Esophagus muscularis mucosa (tissue), 4 donors: ENCODE measurements around the gene SLC7A8. TPM values are rescaled to one million over a fixed set of nuclear protein-coding genes. Genes with fewer than 3 reads are reported as not detected.

Source experiments
- DNase-seq: peaks from one replicate; pipeline ENCODE4 v3.0.0-alpha.2; 2017; ENCODE audit errors: extremely low spot score
- H3K27ac ChIP-seq, 4 donors: fragments of 200-600 bp; sonication (generic); replicated peaks in 1 of 4; 1 replicate in 3 of 4; 2 replicates in 1 of 4; pipeline ENCODE4 v1.5.1; 2016 to 2019; ENCODE audit warnings: mild to moderate bottlenecking in 1 of 4
- H3K27me3 ChIP-seq, 4 donors: fragments of 200-600 bp; sonication (generic); one replicate each; pipeline versions ENCODE4 v1.5.1 to v1.6.0; 2016 to 2019
- H3K36me3 ChIP-seq, 4 donors: fragments of 200-600 bp; sonication (generic); one replicate each; pipeline ENCODE4 v1.5.1; 2016 to 2019
- H3K4me1 ChIP-seq, 4 donors: fragments of 200-600 bp; sonication (generic); one replicate each; pipeline ENCODE4 v1.5.1; 2016 to 2019
- H3K4me3 ChIP-seq, 4 donors: fragments of 200-600 bp; sonication (generic); 1 replicate in 2 of 4; 2 replicates in 2 of 4; pipeline ENCODE4 v1.5.1; 2016 to 2019; ENCODE audit warnings: mild to moderate bottlenecking in 4 of 4, moderate library complexity in 1 of 4
- H3K9me3 ChIP-seq, 4 donors: fragments of 200-600 bp; sonication (generic); 1 replicate in 3 of 4; 2 replicates in 1 of 4; pipeline ENCODE4 v1.5.1; 2016 to 2019
- CTCF ChIP-seq, 3 experiments: fragments of 200-600 bp in 2 of 3; fragments of 450-650 bp in 1 of 3; sonication (generic) in 2 of 3; IDR thresholded peaks; one replicate each; pipeline ENCODE4 v1.5.1; 2017 to 2019; ENCODE audit warnings: antibody characterized with exemption in 3 of 3, mild to moderate bottlenecking in 2 of 3, moderate library complexity in 1 of 3
- EP300 ChIP-seq: sonication (generic); formaldehyde crosslinking; IDR thresholded peaks from one replicate; pipeline ENCODE4 v1.6.1; 2017; ENCODE audit warnings: antibody characterized with exemption
- POLR2A ChIP-seq: fragments of 450-650 bp; IDR thresholded peaks from one replicate; pipeline ENCODE4 v1.6.1; 2017; ENCODE audit warnings: antibody characterized with exemption, moderate library complexity, mild to moderate bottlenecking, low read depth
- POLR2AphosphoS5 ChIP-seq, 2 donors: sonication (generic); formaldehyde crosslinking; IDR thresholded peaks; one replicate each; pipeline ENCODE4 v1.6.1; 2017; ENCODE audit warnings: antibody characterized with exemption in 2 of 2
- WGBS: methylation state at CpG from one replicate; pipeline ENCODE4 v1.1.5; 2018; 5-methylcytosine and 5-hydroxymethylcytosine counted together
- intact Hi-C: fragments of 100-400 bp; cut with DNase I; formaldehyde crosslinking; loops from one replicate; pipeline ENCODE4 v1.15.1; 2023
- total RNA-seq, 4 donors: library from RNA; depleted of rRNA; stranded (reverse); fragments of >200 nt; gene quantifications; one replicate each; pipeline versions ENCODE4 v1.1.0 to v1.2.1, GENCODE V29; 2016

Gene SLC7A8
- total RNA-seq, 4 donors from 2014 or later: 19.5 to 48.3 (median 32.5) TPM

- TF ChIP-seq POLR2A (no peak), POLR2AphosphoS5 (IDR thresholded peaks at IDR 0.05) (no peak), CTCF (IDR thresholded peaks at IDR 0.05) (no peak), EP300 (no peak)
- no peak for DNase-seq
- Histone ChIP-seq H3K4me1 (peaks cover 10 to 25% (median 21%) of the 10 kb centered on the region in 4 donors), H3K4me3 (no peak overlapping the region), H3K27me3 (no peaks in the 10 kb centered on the region), H3K27ac (peak overlapping the region in 3 of 4 donors; percentile 56 to 70 (median 61)), H3K9me3 (no peaks in the 10 kb centered on the region), H3K36me3 (peaks cover 6 to 55% (median 38%) of the 10 kb centered on the region in 4 donors)
- intact Hi-C loops: no loop called here
- WGBS: 84% methylated on average over 6 of the region's 9 CpGs
These were observed 16.2 kb downstream of the SLC7A8 start for GRCh38 chr14:23167116-23167847.

GRCh38 chr14:23164949-23165348, 18.5 kb downstream of the SLC7A8 start:
- H3K4me3 ChIP-seq: no peak overlapping the region
- no peak overlapping the region for H3K27ac ChIP-seq
- H3K4me1 ChIP-seq: peaks cover 17 to 38% (median 33%) of the 10 kb centered on the region in 4 donors
- H3K9me3 ChIP-seq: no peaks in the 10 kb centered on the region
- H3K27me3 ChIP-seq: no peaks in the 10 kb centered on the region
- TF ChIP-seq POLR2AphosphoS5 (IDR thresholded peaks at IDR 0.05): no peak
- WGBS: 94% methylated on average over 5 of the region's 5 CpGs
- DNase-seq: no peak
- intact Hi-C loops: no loop called here
- H3K36me3 ChIP-seq: peaks cover 6 to 53% (median 35%) of the 10 kb centered on the region in 4 donors

- Histone ChIP-seq H3K4me3 (no peak overlapping the region), H3K36me3 (peaks cover 6 to 60% (median 37%) of the 10 kb centered on the region in 4 donors), H3K4me1 (peaks cover 17 to 37% (median 33%) of the 10 kb centered on the region in 4 donors), H3K27ac (no peak overlapping the region), H3K27me3 (no peaks in the 10 kb centered on the region), H3K9me3 (no peaks in the 10 kb centered on the region)
- intact Hi-C loops: no loop called here
- no peak for DNase-seq
- no peak for TF ChIP-seq CTCF (IDR thresholded peaks at IDR 0.05)
- TF ChIP-seq POLR2AphosphoS5 (IDR thresholded peaks at IDR 0.05): no peak
- no peak for TF ChIP-seq EP300
- WGBS: 62% methylated on average over 2 of the region's 2 CpGs
These were observed 19.2 kb downstream of the SLC7A8 start for GRCh38 chr14:23164250-23164649.

GRCh38 chr14:23163830-23164229, 19.6 kb downstream of the SLC7A8 start:
- Histone ChIP-seq H3K4me1 (peaks cover 16 to 33% (median 30%) of the 10 kb centered on the region in 4 donors), H3K4me3 (no peak overlapping the region), H3K9me3 (no peaks in the 10 kb centered on the region), H3K27ac (no peak overlapping the region), H3K27me3 (no peaks in the 10 kb centered on the region), H3K36me3 (peaks cover 6 to 64% (median 39%) of the 10 kb centered on the region in 4 donors)
- TF ChIP-seq POLR2A (no peak), EP300 (no peak)
- no peak for DNase-seq
- intact Hi-C loops: no loop called here
- WGBS: 93% methylated on average over 2 of the region's 2 CpGs

- no peaks in the 10 kb centered on the region for H3K27me3 ChIP-seq
- H3K4me3 ChIP-seq: no peak overlapping the region
- H3K4me1 ChIP-seq: peaks cover 7 to 23% (median 20%) of the 10 kb centered on the region in 4 donors
- no peaks in the 10 kb centered on the region for H3K9me3 ChIP-seq
- no peak for DNase-seq
- no peak for TF ChIP-seq EP300
- no peak for TF ChIP-seq POLR2AphosphoS5 (IDR thresholded peaks at IDR 0.05)
- TF ChIP-seq POLR2A: no peak
- TF ChIP-seq CTCF (IDR thresholded peaks at IDR 0.05): no peak
- peaks cover 6 to 71% (median 43%) of the 10 kb centered on the region in 4 donors for H3K36me3 ChIP-seq
- intact Hi-C loops: no loop called here
- peak overlapping the region in 1 of 4 donors; percentile 6 for H3K27ac ChIP-seq
- 82% methylated on average over 4 of the region's 4 CpGs for WGBS
These were observed 20.7 kb downstream of the SLC7A8 start for GRCh38 chr14:23162800-23163199.
